NCI-H2107 treated with DMSO at 0.1 percent for 48 hours (cell line): ENCODE data around the gene RAB2B.

ENCODE experiments used
- DNase-seq: peaks from one replicate; lab custom pipeline; 2025; ENCODE audit not compliant: unreplicated experiment; lab: John Stamatoyannopoulos, UW

Gene RAB2B

GRCh38 chr14:21476925-21477681 lies at the start of gene RAB2B, which contains the start of gene TOX4:
Gene RAB2B (minus strand): TSS chr14:21476959. CDS start chr14:21476872, 87 bp downstream.
Gene TOX4 (plus strand): TSS chr14:21477195. CDS start chr14:21477279, 84 bp downstream.
- DNase-seq = peak; percentile 100

- DNase-seq = peak; percentile 98
Observed at GRCh38 chr14:21525962-21526671, 49.4 kb upstream of the RAB2B start, which contains the start of gene SALL2. Gene SALL2 (minus strand): TSS chr14:21526346. CDS start chr14:21526127, 219 bp downstream.

- peak; percentile 51 for DNase-seq
Observed at GRCh38 chr14:21525571-21525961, 48.8 kb upstream of the RAB2B start.

- DNase-seq = no peak
Observed at GRCh38 chr14:21524575-21525490, 48.1 kb upstream of the RAB2B start.

- no peak for DNase-seq
Observed at GRCh38 chr14:21523203-21523602, 46.4 kb upstream of the RAB2B start.

- DNase-seq = no peak
Observed at GRCh38 chr14:21521501-21521900, 44.7 kb upstream of the RAB2B start.

GRCh38 chr14:21520767-21521166 lies 44.0 kb upstream of the RAB2B start:
- DNase-seq = no peak

GRCh38 chr14:21518725-21519124 lies 42.0 kb upstream of the RAB2B start:
- DNase-seq = no peak

- DNase-seq = no peak
Observed at GRCh38 chr14:21514341-21514740, 37.6 kb upstream of the RAB2B start.

GRCh38 chr14:21510735-21511657 lies 34.2 kb upstream of the RAB2B start, which contains the start of gene METTL3:
Gene METTL3 (minus strand): TSS chr14:21511340. CDS start chr14:21511223, 117 bp downstream.
- DNase-seq = peak; percentile 99

- no peak for DNase-seq
Observed at GRCh38 chr14:21509432-21510143, 32.8 kb upstream of the RAB2B start.

GRCh38 chr14:21506557-21506956 lies 29.8 kb upstream of the RAB2B start:
- DNase-seq = no peak

GRCh38 chr14:21505012-21505553 lies 28.3 kb upstream of the RAB2B start:
- DNase-seq = no peak

GRCh38 chr14:21503376-21503775 lies 26.6 kb upstream of the RAB2B start:
- DNase-seq = no peak

- no peak for DNase-seq
Observed at GRCh38 chr14:21501568-21501967, 24.8 kb upstream of the RAB2B start.

- peak; percentile 75 for DNase-seq
Observed at GRCh38 chr14:21498540-21499526, 22.1 kb upstream of the RAB2B start.

- no peak for DNase-seq
Observed at GRCh38 chr14:21496453-21496852, 19.7 kb upstream of the RAB2B start.
